Psoas muscle (tissue), 8 donors: ENCODE measurements around the gene SSRP1. TPM values are rescaled to one million over a fixed set of nuclear protein-coding genes. Genes with fewer than 3 reads are reported as not detected.
"Not testable (repeated sequence)": the region's sequence is repeated elsewhere in the genome, so short reads cannot be mapped to it uniquely, and the experiment has no call there.

Source experiments
- ATAC-seq, 4 donors: fragments of 200-7000 bp; cut with Tn5 transposase; one replicate each; pipeline ENCODE4 v1.9.1; 2020; ENCODE audit warnings: moderate library complexity in 3 of 4, mild to moderate bottlenecking in 2 of 4
- DNase-seq, 2 donors: peaks; one replicate each; pipeline ENCODE4 v3.0.0-alpha.2; 2020
- H3K27ac ChIP-seq: fragments of 200-600 bp; one replicate; pipeline ENCODE4 v1.8.0; 2022
- H3K27me3 ChIP-seq, 3 donors: fragments of 200-600 bp in 1 of 3; one replicate each; pipeline versions ENCODE4 v1.6.1 to v1.8.0; 2013 to 2022; ENCODE audit warnings: low read length in 2 of 3, mild to moderate bottlenecking in 2 of 3, moderate library complexity in 1 of 3; ENCODE audit not compliant: insufficient read depth in 3 of 3
- H3K36me3 ChIP-seq, 2 donors: fragments of 200-600 bp in 1 of 2; one replicate each; pipeline versions ENCODE4 v1.6.1 to v1.8.0; 2013 to 2022; ENCODE audit warnings: low read depth in 1 of 2, mild to moderate bottlenecking in 1 of 2, moderate library complexity in 1 of 2; ENCODE audit not compliant: insufficient read depth in 1 of 2
- H3K4me1 ChIP-seq: fragments of 200-600 bp; one replicate; pipeline ENCODE4 v1.8.0; 2022
- H3K4me3 ChIP-seq: fragments of 200-600 bp; one replicate; pipeline ENCODE4 v1.8.0; 2022; ENCODE audit warnings: mild to moderate bottlenecking
- H3K9me3 ChIP-seq: fragments of 200-600 bp; one replicate; pipeline ENCODE4 v1.8.0; 2022
- CTCF ChIP-seq: fragments of 200-600 bp; IDR thresholded peaks from one replicate; pipeline ENCODE4 v1.8.0; 2022; ENCODE audit warnings: antibody characterized with exemption
- WGBS, 3 donors: extraction: QIAGEN DNeasy Blood & Tissue Kit; methylation state at CpG; one replicate each; pipeline versions ENCODE4 v1.1.6 to v1.1.7; 2013; 5-methylcytosine and 5-hydroxymethylcytosine counted together
- intact Hi-C, 2 donors: fragments of 100-400 bp; cut with DNase I; formaldehyde crosslinking; loops; one replicate each; pipeline versions ENCODE4 v1.11.0 to v1.14.2; 2022
- polyA plus RNA-seq, 3 donors: library from polyadenylated mRNA; stranded (reverse); fragments of 200-250 nt; gene quantifications; one replicate each; pipeline ENCODE4 v1.2.3, GENCODE V29; 2013
- total RNA-seq, 4 donors: library from RNA; stranded (reverse); fragmentation: NEBNext Ultra II Directional in 2 of 4; extraction: Animal tissue kit (Norgen Biotek cat#: 25700) in 2 of 4; gene quantifications; one replicate each; pipeline versions ENCODE4 v1.2.1 to v1.2.4, GENCODE V29; 2021 to 2023
- donor health status: healthy with polysubstance abuse.
- donor health status: DM: no; HTN: no; CAD: no; lungs with moderate emphysema.
- donor health status: Bipolar disorder and iron deficiency.
- donor health status: healthy.
- donor health status: DM: yes; HTN: yes; CAD: no.
- donor health status: DM: no; HTN: no; CAD: no.
- donor health status: DM: no; HTN: no; CAD: no.
- donor health status: DM: yes; HTN: yes; CAD: no.

SSRP1 gene
- total and polyA plus RNA-seq, 7 donors: 69.0 to 138 (median 94.0) TPM

GRCh38 chr11:57300785-57301184, 34.9 kb downstream of the SSRP1 start:
- TF ChIP-seq CTCF: no peak
- Histone ChIP-seq H3K36me3 (peaks cover 24 to 57% of the 10 kb centered on the region in 2 donors), H3K9me3 (no peaks in the 10 kb centered on the region), H3K4me1 (peaks cover 6% of the 10 kb centered on the region), H3K27me3 (no peaks in the 10 kb centered on the region), H3K4me3 (no peak overlapping the region), H3K27ac (no peak overlapping the region)
- intact Hi-C loops: no loop called here
- 98 to 99% (median 99%) methylated on average over 10 of the region's 10 CpGs for WGBS, 3 donors
- no peak for ATAC-seq
- DNase-seq: no peak

GRCh38 chr11:57299150-57299737, 36.4 kb downstream of the SSRP1 start:
- Histone ChIP-seq H3K4me1 (no peaks in the 10 kb centered on the region), H3K36me3 (peaks cover 24 to 54% of the 10 kb centered on the region in 2 donors), H3K9me3 (no peaks in the 10 kb centered on the region), H3K4me3 (no peak overlapping the region), H3K27ac (no peak overlapping the region), H3K27me3 (no peaks in the 10 kb centered on the region)
- DNase-seq (no peak), ATAC-seq (no peak)
- intact Hi-C loops: no loop called here
- 98 to 100% (median 98%) methylated on average over 5 of the region's 5 CpGs for WGBS, 3 donors
- no peak for TF ChIP-seq CTCF

- Histone ChIP-seq H3K27ac (no peak overlapping the region), H3K27me3 (no peaks in the 10 kb centered on the region), H3K4me1 (peaks cover 3% of the 10 kb centered on the region), H3K36me3 (peaks cover 19 to 40% of the 10 kb centered on the region in 2 donors), H3K9me3 (no peaks in the 10 kb centered on the region), H3K4me3 (no peak overlapping the region)
- no peak for DNase-seq
- no peak for TF ChIP-seq CTCF
- ATAC-seq: no peak
- intact Hi-C loops: no loop called here
- 92 to 94% (median 92%) methylated on average over 2 of the region's 2 CpGs for WGBS, 3 donors
Measured at GRCh38 chr11:57297221-57297620, 38.5 kb downstream of the SSRP1 start.

- H3K27ac ChIP-seq, H3K9me3 ChIP-seq, DNase-seq, H3K4me3 ChIP-seq, H3K4me1 ChIP-seq, intact Hi-C loops, H3K27me3 ChIP-seq: not testable (repeated sequence)
- WGBS, 3 donors: 92 to 94% (median 93%) methylated on average over 3 of the region's 3 CpGs
- ATAC-seq: peak in 1 of 4 donors; percentile 1
- peaks cover 18 to 30% of the 10 kb centered on the region in 2 donors for H3K36me3 ChIP-seq
Measured at GRCh38 chr11:57296205-57296604, 39.5 kb downstream of the SSRP1 start.

- peaks cover 6 to 12% of the 10 kb centered on the region in 2 donors for H3K36me3 ChIP-seq
- no peak overlapping the region for H3K4me3 ChIP-seq
- 79 to 94% (median 86%) methylated on average over 2 of the region's 2 CpGs for WGBS, 3 donors
- H3K4me1 ChIP-seq: peaks cover 3% of the 10 kb centered on the region
- no peaks in the 10 kb centered on the region for H3K9me3 ChIP-seq
- no peak overlapping the region for H3K27ac ChIP-seq
- DNase-seq: no peak
- H3K27me3 ChIP-seq: no peaks in the 10 kb centered on the region
- peak; percentile 9 to 39 (median 34) for ATAC-seq
- intact Hi-C loops: no loop called here
- TF ChIP-seq CTCF: no peak
Measured at GRCh38 chr11:57294225-57295131, 41.2 kb downstream of the SSRP1 start.
